Spinal cord (tissue), 10 donors: ENCODE measurements around the gene FKBP2. TPM values are rescaled to one million over a fixed set of nuclear protein-coding genes. Genes with fewer than 3 reads are reported as not detected.
A peak's percentile ranks its signal among the peaks of the same experiment; 100 is the strongest.

Source experiments
- DNase-seq, 6 donors: peaks; one replicate each; pipeline versions ENCODE4 v3.0.0 to v3.0.0-alpha.2; 2013 to 2015; ENCODE audit warnings: low spot score in 6 of 6, low read depth in 4 of 6
- H3K27ac ChIP-seq: one replicate; pipeline ENCODE4 v1.5.1; 2013; ENCODE audit warnings: low read depth, low read length, control low read depth
- H3K27me3 ChIP-seq: one replicate; pipeline ENCODE4 v1.6.1; 2013; ENCODE audit warnings: low read length; ENCODE audit not compliant: control insufficient read depth, insufficient read depth
- H3K36me3 ChIP-seq: one replicate; pipeline ENCODE4 v1.6.1; 2013; ENCODE audit warnings: low read length; ENCODE audit not compliant: control insufficient read depth, insufficient read depth
- H3K4me1 ChIP-seq: one replicate; pipeline ENCODE4 v1.6.1; 2013; ENCODE audit warnings: low read length; ENCODE audit not compliant: control insufficient read depth, insufficient read depth
- H3K4me3 ChIP-seq: one replicate; pipeline ENCODE4 v1.5.1; 2013; ENCODE audit warnings: low read depth, low read length, control low read depth
- H3K9me3 ChIP-seq: one replicate; pipeline ENCODE4 v1.6.1; 2013; ENCODE audit warnings: low read length; ENCODE audit not compliant: control insufficient read depth, insufficient read depth
- WGBS: methylation state at CpG from one replicate; pipeline ENCODE4 v1.1.5; 2013; ENCODE audit warnings: missing lambda C conversion rate; ENCODE audit not compliant: insufficient coverage; 5-methylcytosine and 5-hydroxymethylcytosine counted together
- polyA plus RNA-seq, 2 donors: library from polyadenylated mRNA; unstranded; fragments of 120-200 nt; gene quantifications; one replicate each; pipeline ENCODE4 v1.2.1, GENCODE V29; 2013; ENCODE audit not compliant: insufficient read length in 2 of 2
- total RNA-seq, 2 donors: library from RNA; depleted of rRNA in 1 of 2; stranded (reverse); fragments of 120-200 nt in 1 of 2; fragments of >200 nt in 1 of 2; gene quantifications; one replicate each; pipeline versions ENCODE4 v1.2.3 to v1.2.4, GENCODE V29; 2013 to 2014
- donor health status: healthy.

FKBP2 gene
- total and polyA plus RNA-seq, 4 donors, result 43.6 to 120 (median 102) TPM

GRCh38 chr11:64281957-64282770 lies 41.3 kb downstream of the FKBP2 start:
- no peaks in the 10 kb centered on the region for H3K9me3 ChIP-seq
- H3K27me3 ChIP-seq, result no peaks in the 10 kb centered on the region
- no peak for DNase-seq
- H3K36me3 ChIP-seq, result peaks cover 60% of the 10 kb centered on the region
- H3K27ac ChIP-seq, result no peak overlapping the region
- WGBS, result 97% methylated on average over 15 of the region's 22 CpGs
- peaks cover 28% of the 10 kb centered on the region for H3K4me1 ChIP-seq
- no peak overlapping the region for H3K4me3 ChIP-seq

- Histone ChIP-seq H3K9me3 (no peaks in the 10 kb centered on the region), H3K36me3 (peaks cover 62% of the 10 kb centered on the region), H3K27me3 (no peaks in the 10 kb centered on the region), H3K4me1 (peaks cover 37% of the 10 kb centered on the region), H3K4me3 (no peak overlapping the region), H3K27ac (no peak overlapping the region)
- WGBS, result 96% methylated on average over 3 of the region's 3 CpGs
- no peak for DNase-seq
These were observed 42.2 kb downstream of the FKBP2 start for GRCh38 chr11:64283092-64283491.

GRCh38 chr11:64284048-64284961 lies 43.4 kb downstream of the FKBP2 start, which contains the start of gene BAD:
Gene BAD, minus strand, starts transcription at chr11:64284665. Its CDS starts 297 bp downstream, at chr11:64284368.
- no peaks in the 10 kb centered on the region for H3K27me3 ChIP-seq
- peak; percentile 82 to 98 (median 90) for DNase-seq
- H3K4me1 ChIP-seq, result peaks cover 42% of the 10 kb centered on the region
- peak within 1 kb of the TSS; percentile 99 for H3K27ac ChIP-seq
- H3K4me3 ChIP-seq, result peak within 1 kb of the TSS; percentile 74
- H3K36me3 ChIP-seq, result peaks cover 64% of the 10 kb centered on the region
- 5% methylated on average over 33 of the region's 44 CpGs for WGBS
- no peaks in the 10 kb centered on the region for H3K9me3 ChIP-seq

GRCh38 chr11:64284962-64285884 lies 44.3 kb downstream of the FKBP2 start, which contains the start of gene GPR137:
Gene GPR137, plus strand, starts transcription at chr11:64285848. Its CDS starts 677 bp downstream, at chr11:64286525.
- peak; percentile 75 to 96 (median 79) for DNase-seq
- Histone ChIP-seq H3K4me3 (peak within 1 kb of the TSS; percentile 74), H3K9me3 (no peaks in the 10 kb centered on the region), H3K36me3 (peaks cover 60% of the 10 kb centered on the region), H3K4me1 (peaks cover 42% of the 10 kb centered on the region), H3K27ac (peak within 1 kb of the TSS; percentile 99), H3K27me3 (peaks cover 2% of the 10 kb centered on the region)
- WGBS, result 0% methylated on average over 102 of the region's 102 CpGs

- H3K4me3 ChIP-seq, result peak overlapping the region; percentile 74
- peaks cover 57% of the 10 kb centered on the region for H3K36me3 ChIP-seq
- peaks cover 11% of the 10 kb centered on the region for H3K27me3 ChIP-seq
- H3K9me3 ChIP-seq, result no peaks in the 10 kb centered on the region
- no peak for DNase-seq
- peak overlapping the region; percentile 69 for H3K27ac ChIP-seq
- peaks cover 48% of the 10 kb centered on the region for H3K4me1 ChIP-seq
- WGBS, result 30% methylated on average over 29 of the region's 40 CpGs
These were observed 45.2 kb downstream of the FKBP2 start for GRCh38 chr11:64285885-64286800.

GRCh38 chr11:64286801-64287159 lies 45.9 kb downstream of the FKBP2 start:
- DNase-seq, result no peak
- Histone ChIP-seq H3K36me3 (peaks cover 51% of the 10 kb centered on the region), H3K27me3 (peaks cover 14% of the 10 kb centered on the region), H3K27ac (no peak overlapping the region), H3K9me3 (no peaks in the 10 kb centered on the region), H3K4me1 (peaks cover 50% of the 10 kb centered on the region), H3K4me3 (no peak overlapping the region)
- 88% methylated on average over 9 of the region's 9 CpGs for WGBS

GRCh38 chr11:64287676-64288352 lies 46.9 kb downstream of the FKBP2 start:
- H3K27ac ChIP-seq, result no peak overlapping the region

GRCh38 chr11:64288353-64288750 lies 47.5 kb downstream of the FKBP2 start:
- 82% methylated on average over 9 of the region's 9 CpGs for WGBS
- no peak overlapping the region for H3K27ac ChIP-seq

More at GRCh38 chr11:64287676-64288352, 46.9 kb downstream of the FKBP2 start:
- peaks cover 19% of the 10 kb centered on the region for H3K27me3 ChIP-seq
- peaks cover 56% of the 10 kb centered on the region for H3K4me1 ChIP-seq
- H3K9me3 ChIP-seq, result no peaks in the 10 kb centered on the region
- H3K4me3 ChIP-seq, result no peak overlapping the region
- WGBS, result 96% methylated on average over 33 of the region's 33 CpGs
- no peak for DNase-seq
- H3K36me3 ChIP-seq, result peaks cover 41% of the 10 kb centered on the region

More at GRCh38 chr11:64288353-64288750, 47.5 kb downstream of the FKBP2 start:
- no peak for DNase-seq
- Histone ChIP-seq H3K4me1 (peaks cover 57% of the 10 kb centered on the region), H3K4me3 (no peak overlapping the region), H3K9me3 (no peaks in the 10 kb centered on the region), H3K27me3 (peaks cover 25% of the 10 kb centered on the region), H3K36me3 (peaks cover 37% of the 10 kb centered on the region)
